GM19099 (cell line): ENCODE data around the gene SPTBN2.
A peak's percentile ranks its signal among the peaks of the same experiment; 100 is the strongest.

Experiments used
- POLR2A ChIP-seq: IDR thresholded peaks from 3 replicates; pipeline ENCODE4 v1.6.1; 2011; ENCODE audit warnings: low read depth; ENCODE audit not compliant: insufficient read length; ENCODE audit errors: extremely low read depth

The SPTBN2 gene

GRCh38 chr11:66683877-66684276 lies 45.1 kb downstream of the SPTBN2 start:
- no peak for TF ChIP-seq POLR2A

DNA sequence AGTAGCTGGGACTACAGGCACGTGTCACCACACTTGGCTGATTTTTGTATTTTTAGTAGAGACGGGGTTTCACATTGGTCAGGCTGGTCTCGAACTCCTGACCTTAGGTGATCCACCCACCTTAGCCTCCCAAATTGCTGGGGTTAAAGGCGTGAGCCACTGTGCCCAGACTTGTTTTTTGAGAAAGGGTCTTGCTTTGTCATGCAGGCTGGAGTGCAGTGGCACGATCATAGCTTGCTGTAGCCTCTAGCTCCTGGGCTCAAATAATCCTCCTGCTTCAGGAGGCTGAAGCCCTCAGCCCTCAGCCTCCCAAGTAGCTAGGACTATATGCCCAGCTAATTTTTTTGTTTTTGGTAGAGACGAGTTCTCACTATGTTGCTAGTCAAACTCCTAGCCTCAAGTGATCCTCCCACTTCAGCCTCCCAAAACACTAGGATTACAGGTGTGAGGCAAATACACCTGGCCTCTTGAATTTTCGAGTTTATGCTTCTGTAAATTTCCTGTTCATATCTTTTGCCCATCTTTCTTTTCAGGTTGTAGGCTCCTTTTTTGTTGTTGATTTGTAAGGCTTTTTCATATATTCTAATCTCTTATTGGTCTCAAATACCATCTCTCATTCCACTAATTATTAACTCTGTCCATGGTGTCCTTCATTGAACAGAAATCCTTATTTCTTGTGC lies 47.9 kb downstream of the SPTBN2 start:
- TF ChIP-seq POLR2A = no peak

- TF ChIP-seq POLR2A = peak; percentile 84
Observed at GRCh38 chr11:66677599-66678375, 51.2 kb downstream of the SPTBN2 start, which contains the start of gene RBM4B. RBM4B (minus strand) TSS chr11:66677887; CDS start chr11:66677079, 808 bp downstream.

DNA sequence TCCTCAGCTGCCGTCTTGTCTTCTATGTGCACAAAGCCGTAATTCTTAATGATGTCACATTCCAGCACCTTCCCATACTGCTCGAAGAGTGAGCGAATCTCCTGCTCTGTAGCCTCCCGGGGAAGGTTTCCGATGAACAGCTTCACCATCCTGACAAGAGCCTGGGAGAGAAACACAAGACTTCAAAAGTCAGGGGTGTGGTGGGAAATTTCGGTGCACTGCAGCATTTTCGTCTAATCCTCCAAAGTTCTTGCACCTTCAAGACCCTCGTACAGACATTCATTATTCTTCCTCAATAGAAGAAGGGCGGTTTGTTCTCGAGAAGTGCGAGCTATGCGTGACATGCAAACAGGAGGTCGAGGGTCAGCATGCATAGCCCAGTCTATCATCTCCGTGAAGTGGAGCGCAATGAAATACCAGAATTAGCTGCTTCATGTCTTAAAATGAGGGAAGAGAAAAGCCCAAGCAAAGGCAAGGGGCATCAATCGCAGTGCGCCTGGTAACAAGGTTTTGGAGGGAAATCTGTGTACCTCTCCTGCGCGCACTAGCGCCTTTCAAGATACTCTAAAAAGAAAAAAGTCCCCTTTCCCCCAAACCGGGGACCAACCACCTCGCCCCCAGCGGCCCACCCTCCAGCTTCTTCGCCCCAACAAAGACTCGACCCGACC lies 52.0 kb downstream of the SPTBN2 start:
- no peak for TF ChIP-seq POLR2A

- TF ChIP-seq POLR2A = no peak
Observed at GRCh38 chr11:66676282-66676919, 52.6 kb downstream of the SPTBN2 start.

- TF ChIP-seq POLR2A = no peak
Observed at GRCh38 chr11:66674964-66675602, 53.9 kb downstream of the SPTBN2 start.

- no peak for TF ChIP-seq POLR2A
Observed at GRCh38 chr11:66670816-66671215, 58.2 kb downstream of the SPTBN2 start.

GRCh38 chr11:66665369-66665768 lies 63.6 kb downstream of the SPTBN2 start:
- TF ChIP-seq POLR2A = no peak

GRCh38 chr11:66663741-66664296 lies 65.2 kb downstream of the SPTBN2 start:
- no peak for TF ChIP-seq POLR2A

DNA sequence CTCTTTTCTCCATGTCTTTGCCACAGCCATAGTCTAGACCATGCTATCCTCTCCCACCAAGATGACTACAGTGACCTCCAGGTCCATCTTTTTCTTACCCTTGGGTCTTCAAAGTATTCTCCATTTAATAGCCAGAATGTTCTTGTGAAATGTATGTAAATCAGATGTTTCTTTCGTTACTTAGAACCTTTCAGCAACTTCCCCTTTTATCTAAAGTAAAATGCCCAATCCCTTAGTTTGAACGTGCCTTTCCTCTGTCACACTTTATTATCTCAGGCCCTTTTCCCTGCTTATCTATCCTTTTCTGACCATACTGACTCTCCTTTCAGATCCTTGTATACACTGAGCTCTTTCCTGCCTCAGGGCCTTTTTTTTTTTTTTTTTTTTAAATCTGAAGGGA lies 69.3 kb downstream of the SPTBN2 start:
- no peak for TF ChIP-seq POLR2A

- TF ChIP-seq POLR2A = no peak
Observed at GRCh38 chr11:66653123-66653522, 75.9 kb downstream of the SPTBN2 start.

- no peak for TF ChIP-seq POLR2A
Observed at GRCh38 chr11:66652651-66653050, 76.4 kb downstream of the SPTBN2 start.

GRCh38 chr11:66651016-66651415 lies 78.0 kb downstream of the SPTBN2 start:
- no peak for TF ChIP-seq POLR2A

- no peak for TF ChIP-seq POLR2A
Observed at GRCh38 chr11:66649903-66650302, 79.1 kb downstream of the SPTBN2 start.
